ENCODE results near the gene PLIN1.
A peak's percentile ranks its signal among the peaks of the same experiment; 100 is the strongest.

Gene PLIN1

GRCh38 chr15:89665449-89666181 is 13.6 kb downstream of the PLIN1 start:
- no peaks in the 10 kb centered on the region for H3K9me3 Mint-ChIP-seq
- no peaks in the 10 kb centered on the region for H3K36me3 Mint-ChIP-seq
- H3K27ac Mint-ChIP-seq, result no peak overlapping the region
- no peak for DNase-seq (ENCODE audit: low spot score in 2 of 2)
- peak; percentile 68 for ATAC-seq
- H3K4me3 Mint-ChIP-seq, result peak overlapping the region; percentile 34
- H3K4me1 Mint-ChIP-seq, result no peaks in the 10 kb centered on the region

- H3K4me3 Mint-ChIP-seq, result peak overlapping the region; percentile 34
- H3K4me1 Mint-ChIP-seq, result no peaks in the 10 kb centered on the region
- DNase-seq (ENCODE audit: low spot score in 2 of 2) (no peak), ATAC-seq (no peak)
- H3K9me3 Mint-ChIP-seq, result no peaks in the 10 kb centered on the region
- H3K27ac Mint-ChIP-seq, result no peak overlapping the region
- H3K36me3 Mint-ChIP-seq, result no peaks in the 10 kb centered on the region
Measured at GRCh38 chr15:89664441-89665350, 14.5 kb downstream of the PLIN1 start.

GRCh38 chr15:89662893-89663626 is 16.1 kb downstream of the PLIN1 start:
- ATAC-seq, result no peak
- no peak for DNase-seq (ENCODE audit: low spot score in 2 of 2)
- H3K9me3 Mint-ChIP-seq, result no peaks in the 10 kb centered on the region

GRCh38 chr15:89660556-89660955 is 18.6 kb downstream of the PLIN1 start:
- Mint-ChIP-seq H3K4me1 (peaks cover 4% of the 10 kb centered on the region), H3K27ac (no peak overlapping the region), H3K9me3 (no peaks in the 10 kb centered on the region), H3K36me3 (no peaks in the 10 kb centered on the region), H3K4me3 (no peak overlapping the region)
- no peak for DNase-seq (ENCODE audit: low spot score in 2 of 2)
- ATAC-seq, result no peak

More at GRCh38 chr15:89662893-89663626, 16.1 kb downstream of the PLIN1 start:
- Mint-ChIP-seq H3K4me1 (no peaks in the 10 kb centered on the region), H3K4me3 (no peak overlapping the region), H3K36me3 (no peaks in the 10 kb centered on the region), H3K27ac (no peak overlapping the region)

- H3K4me3 Mint-ChIP-seq, result no peak overlapping the region
- ATAC-seq (no peak), DNase-seq (ENCODE audit: low spot score in 2 of 2) (no peak)
- peak overlapping the region; percentile 1 for H3K27ac Mint-ChIP-seq
- H3K9me3 Mint-ChIP-seq, result no peaks in the 10 kb centered on the region
- peaks cover 12% of the 10 kb centered on the region for H3K4me1 Mint-ChIP-seq
- H3K36me3 Mint-ChIP-seq, result no peaks in the 10 kb centered on the region
Measured at GRCh38 chr15:89659295-89659694, 19.9 kb downstream of the PLIN1 start.

GRCh38 chr15:89657686-89658200 is 21.4 kb downstream of the PLIN1 start:
- H3K36me3 Mint-ChIP-seq, result no peaks in the 10 kb centered on the region
- no peak overlapping the region for H3K4me3 Mint-ChIP-seq
- H3K27ac Mint-ChIP-seq, result no peak overlapping the region
- DNase-seq (ENCODE audit: low spot score in 2 of 2), result no peak
- peaks cover 14% of the 10 kb centered on the region for H3K4me1 Mint-ChIP-seq
- H3K9me3 Mint-ChIP-seq, result no peaks in the 10 kb centered on the region
- no peak for ATAC-seq

- Mint-ChIP-seq H3K36me3 (no peaks in the 10 kb centered on the region), H3K9me3 (no peaks in the 10 kb centered on the region), H3K4me3 (peak overlapping the region; percentile 61), H3K27ac (no peak overlapping the region), H3K4me1 (peaks cover 14% of the 10 kb centered on the region)
- DNase-seq (ENCODE audit: low spot score in 2 of 2) (no peak), ATAC-seq (no peak)
Measured at GRCh38 chr15:89656116-89656815, 22.9 kb downstream of the PLIN1 start.

GRCh38 chr15:89654847-89655805 is 24.0 kb downstream of the PLIN1 start, which contains the start of gene KIF7:
Gene KIF7, minus strand, starts transcription at chr15:89655467. Its CDS starts 2,537 bp downstream, at chr15:89652930.
- DNase-seq (ENCODE audit: low spot score in 2 of 2) (no peak), ATAC-seq (peak; percentile 65)
- H3K9me3 Mint-ChIP-seq, result no peaks in the 10 kb centered on the region

GRCh38 chr15:89654301-89654761 is 24.8 kb downstream of the PLIN1 start:
- no peak for DNase-seq (ENCODE audit: low spot score in 2 of 2)
- H3K27ac Mint-ChIP-seq, result no peak overlapping the region
- H3K4me3 Mint-ChIP-seq, result peak overlapping the region; percentile 61
- ATAC-seq, result no peak
- peaks cover 14% of the 10 kb centered on the region for H3K4me1 Mint-ChIP-seq
- H3K36me3 Mint-ChIP-seq, result no peaks in the 10 kb centered on the region
- H3K9me3 Mint-ChIP-seq, result no peaks in the 10 kb centered on the region

More at GRCh38 chr15:89654847-89655805, 24.0 kb downstream of the PLIN1 start, which contains the start of gene KIF7:
- Mint-ChIP-seq H3K4me1 (peaks cover 14% of the 10 kb centered on the region), H3K4me3 (peak within 1 kb of the TSS; percentile 61), H3K36me3 (no peaks in the 10 kb centered on the region), H3K27ac (no peak within 1 kb of the TSS)

- Mint-ChIP-seq H3K4me1 (peaks cover 14% of the 10 kb centered on the region), H3K4me3 (no peak overlapping the region), H3K36me3 (no peaks in the 10 kb centered on the region), H3K27ac (no peak overlapping the region), H3K9me3 (no peaks in the 10 kb centered on the region)
- DNase-seq (ENCODE audit: low spot score in 2 of 2) (no peak), ATAC-seq (no peak)
Measured at GRCh38 chr15:89653578-89653977, 25.6 kb downstream of the PLIN1 start.

GRCh38 chr15:89652666-89653065 is 26.5 kb downstream of the PLIN1 start:
- Mint-ChIP-seq H3K36me3 (no peaks in the 10 kb centered on the region), H3K4me1 (peaks cover 14% of the 10 kb centered on the region), H3K9me3 (no peaks in the 10 kb centered on the region), H3K27ac (no peak overlapping the region), H3K4me3 (no peak overlapping the region)
- DNase-seq (ENCODE audit: low spot score in 2 of 2), result no peak
- ATAC-seq, result no peak

- H3K27ac Mint-ChIP-seq, result no peak overlapping the region
- H3K4me1 Mint-ChIP-seq, result peaks cover 17% of the 10 kb centered on the region
- DNase-seq (ENCODE audit: low spot score in 2 of 2) (no peak), ATAC-seq (no peak)
- H3K9me3 Mint-ChIP-seq, result no peaks in the 10 kb centered on the region
- H3K4me3 Mint-ChIP-seq, result no peak overlapping the region
- H3K36me3 Mint-ChIP-seq, result no peaks in the 10 kb centered on the region
Measured at GRCh38 chr15:89652131-89652530, 27.0 kb downstream of the PLIN1 start.

- ATAC-seq (no peak), DNase-seq (ENCODE audit: low spot score in 2 of 2) (no peak)
- Mint-ChIP-seq H3K36me3 (no peaks in the 10 kb centered on the region), H3K27ac (no peak overlapping the region), H3K9me3 (no peaks in the 10 kb centered on the region), H3K4me1 (peaks cover 13% of the 10 kb centered on the region), H3K4me3 (no peak overlapping the region)
Measured at GRCh38 chr15:89649716-89650115, 29.5 kb downstream of the PLIN1 start.
